Activated effector memory CD4-positive, alpha-beta T cell treated with anti-CD3 and anti-CD28 coated beads, Interleukin-2, amount 50 U/mL, for 16 hours (primary cell): ENCODE data around the gene BRAT1.
"Not testable (repeated sequence)": the region's sequence is repeated elsewhere in the genome, so short reads cannot be mapped to it uniquely, and the experiment has no call there.

Experiments used
- DNase-seq: peaks from one replicate; pipeline ENCODE4 v3.0.0-alpha.2; 2020

BRAT1 gene

DNA sequence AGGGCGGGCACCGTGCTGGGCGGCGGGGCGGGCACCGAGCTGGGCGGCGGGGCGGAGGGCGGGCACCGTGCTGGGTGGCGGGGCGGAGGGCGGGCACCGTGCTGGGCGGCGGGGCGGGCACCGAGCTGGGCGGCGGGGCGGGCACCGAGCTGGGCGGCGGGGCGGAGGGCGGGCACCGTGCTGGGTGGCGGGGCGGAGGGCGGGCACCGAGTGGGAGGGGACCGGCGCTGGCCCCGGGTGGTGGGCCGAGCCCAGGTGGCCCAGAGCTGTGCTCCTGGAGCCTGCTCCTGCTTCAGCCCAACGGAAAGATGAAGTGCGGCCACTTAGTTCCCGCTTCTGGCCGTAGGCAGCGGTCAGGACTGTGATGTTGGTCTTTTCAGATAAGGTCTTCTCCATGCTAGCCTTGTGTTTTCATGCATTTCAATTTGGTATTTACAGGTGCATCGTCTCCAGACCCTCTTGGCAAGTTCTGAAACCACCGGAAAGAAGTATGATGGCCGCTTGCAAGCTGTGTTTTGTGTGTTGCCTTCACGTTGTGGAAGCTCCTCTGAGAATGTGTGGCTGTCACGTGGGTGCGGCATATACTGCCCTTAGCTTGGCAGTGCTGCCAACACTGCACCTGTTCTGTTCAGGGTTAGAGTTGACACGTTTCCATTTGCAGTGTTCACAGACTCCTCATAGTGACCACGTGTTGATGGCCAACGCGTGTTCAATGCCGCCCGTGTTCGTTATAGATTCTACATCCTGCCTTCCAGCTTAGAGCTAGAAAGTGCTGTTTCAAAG, 28.7 kb upstream of the BRAT1 start:
- no peak for DNase-seq

GRCh38 chr7:2582006-2582735, 26.8 kb upstream of the BRAT1 start:
- DNase-seq, result no peak

DNA sequence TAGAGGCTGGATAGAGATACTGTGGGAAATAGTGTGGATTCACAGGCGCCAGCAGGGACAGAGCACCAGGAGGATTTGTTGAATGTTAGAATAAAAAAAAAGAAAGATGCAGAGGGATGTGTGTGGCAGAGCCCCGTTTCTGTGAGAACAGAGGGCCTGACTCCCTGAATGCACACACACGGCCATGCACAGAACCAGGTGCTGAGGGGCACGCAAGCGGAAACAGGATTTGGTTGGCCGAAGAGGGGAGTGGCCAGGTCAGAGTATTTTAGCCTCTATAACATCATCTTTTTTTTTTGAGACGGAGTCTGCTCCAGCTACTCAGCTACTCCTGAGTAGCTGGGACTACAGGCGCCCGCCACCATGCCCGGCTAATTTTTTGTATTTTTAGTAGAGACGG, 25.3 kb upstream of the BRAT1 start:
- DNase-seq, result no peak

DNA sequence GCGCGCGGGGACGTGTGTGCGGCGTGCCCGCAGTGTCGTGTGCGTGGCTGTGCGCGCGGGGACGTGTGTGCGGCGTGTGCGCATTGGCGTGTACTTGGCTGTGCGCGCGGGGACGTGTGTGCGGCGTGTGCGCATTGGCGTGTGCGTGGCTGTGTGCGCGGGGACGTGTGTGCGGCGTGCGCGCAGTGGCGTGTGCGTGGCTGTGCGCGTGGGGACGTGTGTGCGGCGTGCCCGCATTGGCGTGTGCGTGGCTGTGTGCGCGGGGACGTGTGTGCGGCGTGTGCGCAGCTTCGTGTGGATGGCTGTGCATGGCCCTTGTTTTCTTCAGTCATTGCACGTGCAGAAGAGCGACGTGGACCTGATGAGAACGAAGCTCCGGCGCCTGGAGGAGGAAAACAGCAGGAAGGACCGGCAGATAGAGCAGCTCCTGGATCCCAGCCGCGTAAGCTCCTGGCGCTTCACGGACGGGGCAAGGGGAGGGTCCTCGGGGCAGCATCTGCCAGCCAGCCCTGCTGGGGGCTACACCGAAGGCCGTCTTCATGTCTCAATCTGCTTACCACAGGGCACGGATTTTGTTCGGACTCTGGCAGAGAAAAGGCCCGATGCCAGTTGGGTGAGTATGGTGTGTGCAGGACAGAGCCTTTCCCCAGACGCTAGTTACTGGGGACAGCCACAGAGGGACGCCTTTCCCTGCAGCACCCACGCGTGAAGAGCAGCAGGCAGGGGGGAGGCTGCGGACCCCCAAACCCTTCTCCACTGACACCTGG, 22.8 kb upstream of the BRAT1 start:
- no peak for DNase-seq

DNA sequence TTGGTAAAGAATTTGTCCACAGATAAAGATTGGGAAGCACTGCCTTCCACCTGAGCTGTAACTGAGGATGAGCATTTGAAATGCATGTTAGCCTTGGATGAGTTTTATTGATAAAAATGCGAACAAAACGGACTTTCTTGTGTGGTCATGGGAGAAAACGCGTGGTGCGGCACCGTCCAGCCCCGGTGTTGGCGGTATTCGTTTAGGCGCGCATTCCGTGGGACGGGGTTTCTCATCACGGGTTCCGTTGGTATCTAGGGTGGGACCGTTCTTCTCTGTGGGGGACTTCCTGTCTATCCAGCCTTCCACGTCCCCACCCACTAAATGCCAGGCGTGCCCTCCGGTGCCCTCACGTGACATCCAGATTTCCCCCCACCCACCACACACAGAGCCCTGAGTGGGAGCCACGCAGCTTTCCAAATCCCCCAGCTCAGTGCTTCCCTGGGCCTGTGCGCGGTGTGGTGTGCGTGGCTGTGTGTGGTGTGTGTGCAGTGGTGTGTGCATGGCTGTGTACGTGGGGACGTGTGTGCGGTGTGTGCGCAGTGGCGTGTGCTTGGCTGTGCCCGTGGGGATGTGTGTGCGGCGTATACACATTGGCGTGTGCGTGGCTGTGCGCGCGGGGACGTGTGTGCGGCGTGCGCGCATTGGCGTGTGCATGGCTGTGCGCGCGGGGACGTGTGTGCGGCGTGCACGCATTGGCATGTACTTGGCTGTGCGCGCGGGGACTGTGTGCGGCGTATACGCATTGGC, 21.6 kb upstream of the BRAT1 start:
- no peak for DNase-seq

- no peak for DNase-seq
Observed at GRCh38 chr7:2575733-2576340, 20.5 kb upstream of the BRAT1 start.

DNA sequence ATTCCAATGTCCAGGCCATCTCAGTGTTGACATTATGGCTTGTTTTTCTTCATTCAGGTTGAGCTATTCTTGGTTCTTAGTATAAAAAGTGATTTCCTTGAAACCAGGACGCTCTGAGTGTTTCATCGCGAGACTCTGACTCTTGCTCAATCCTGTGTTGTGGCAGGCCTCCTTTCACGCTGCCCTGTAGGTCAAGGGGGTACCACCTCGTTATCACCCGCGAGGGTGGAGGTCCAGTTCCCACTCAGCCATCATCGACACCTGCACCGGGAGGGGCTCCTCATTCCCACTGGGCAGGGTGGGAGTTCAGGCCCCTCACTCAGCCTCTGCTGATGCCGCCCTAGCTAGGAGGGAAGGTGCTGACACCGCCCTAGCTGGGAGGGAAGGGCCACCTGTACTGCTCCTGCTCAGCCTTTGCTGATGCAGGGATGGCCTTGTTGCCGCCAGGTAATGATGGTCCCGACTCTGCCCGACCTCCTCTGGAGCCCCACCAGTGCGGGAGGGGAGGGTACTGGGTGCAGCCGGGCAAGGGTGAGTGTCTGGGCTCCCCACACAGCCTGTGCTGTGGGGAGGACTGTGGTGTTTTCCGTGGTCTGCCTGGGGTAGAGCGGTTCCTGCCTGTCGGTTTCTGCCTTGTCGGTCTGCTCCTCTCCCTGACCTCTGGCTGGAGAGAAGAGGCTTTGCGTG, 19.9 kb upstream of the BRAT1 start:
- no peak for DNase-seq

DNA sequence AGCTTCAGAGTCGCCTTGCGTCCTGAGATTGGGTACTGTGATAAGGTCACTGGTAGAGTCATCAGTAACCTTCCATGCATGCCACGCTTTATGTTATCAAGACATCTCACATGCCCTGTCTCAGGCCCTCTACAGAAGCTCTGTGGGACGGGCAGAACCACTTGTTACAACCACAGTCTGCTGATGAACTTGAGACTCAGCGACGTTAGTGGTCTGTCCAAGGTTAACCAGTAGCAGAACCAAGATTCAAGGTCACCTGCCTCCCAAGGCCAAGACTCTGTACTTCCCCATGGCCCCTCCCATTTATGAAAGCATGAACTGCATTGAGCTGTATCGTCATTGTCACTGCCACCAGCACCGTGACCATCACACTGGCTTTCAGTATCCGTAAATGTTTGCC, 18.4 kb upstream of the BRAT1 start:
- DNase-seq, result no peak

GRCh38 chr7:2572101-2572842, 16.9 kb upstream of the BRAT1 start:
- peak; percentile 66 for DNase-seq

GRCh38 chr7:2571409-2571808, 16.1 kb upstream of the BRAT1 start:
- no peak for DNase-seq

- no peak for DNase-seq
Observed at GRCh38 chr7:2570021-2570420, 14.7 kb upstream of the BRAT1 start.

DNA sequence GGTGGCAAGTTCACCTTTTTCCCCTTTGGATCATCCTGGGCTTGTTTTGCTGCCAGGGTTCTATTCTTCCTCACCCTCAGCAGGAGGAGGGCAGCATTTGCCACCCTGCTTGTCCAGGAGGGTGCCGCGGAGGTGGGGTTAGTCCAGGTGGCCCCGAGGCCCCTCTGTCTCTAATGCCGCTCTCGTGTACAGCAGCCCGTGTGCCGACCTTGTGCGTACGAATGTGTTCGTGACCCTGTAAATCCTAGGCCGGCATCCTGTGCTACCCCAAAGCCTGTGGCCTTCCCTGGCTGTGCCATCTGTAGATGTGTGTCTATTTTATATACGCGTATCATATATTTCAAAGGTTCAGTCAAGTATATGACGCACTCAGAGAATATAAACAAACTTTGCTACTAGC, 14.1 kb upstream of the BRAT1 start:
- no peak for DNase-seq

GRCh38 chr7:2568521-2569223, 13.3 kb upstream of the BRAT1 start:
- DNase-seq, result no peak

GRCh38 chr7:2567679-2568278, 12.5 kb upstream of the BRAT1 start:
- no peak for DNase-seq

GRCh38 chr7:2566890-2567678, 11.8 kb upstream of the BRAT1 start:
- peak; percentile 69 for DNase-seq

- no peak for DNase-seq
Observed at GRCh38 chr7:2566348-2566889, 11.1 kb upstream of the BRAT1 start.

DNA sequence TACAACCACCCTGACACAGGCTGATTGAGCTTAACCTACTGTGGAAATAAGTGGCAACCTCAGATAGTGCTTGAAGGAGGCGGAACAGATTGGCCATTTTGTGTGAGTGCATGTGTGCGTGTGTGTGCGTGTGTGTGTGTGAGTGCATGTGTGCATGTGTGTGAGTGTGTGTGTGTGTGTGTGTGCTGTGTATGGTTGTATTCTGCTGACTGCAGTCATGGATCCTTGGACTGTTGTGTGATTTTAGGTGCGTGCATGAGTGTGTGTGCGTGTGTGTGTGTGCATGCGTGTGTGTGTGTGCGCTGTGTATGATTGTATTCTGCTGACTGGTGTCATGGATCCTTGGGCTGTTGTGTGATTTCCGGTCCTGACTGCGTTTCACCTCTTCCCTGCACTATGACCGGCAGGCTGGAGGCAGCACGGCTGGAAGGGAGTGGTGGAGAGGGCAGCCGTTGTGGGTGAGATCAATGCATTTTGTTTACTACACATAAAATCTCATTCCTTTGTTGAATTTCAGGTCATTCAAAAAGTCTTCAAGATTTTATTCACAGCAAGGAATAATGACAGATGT, 9.7 kb upstream of the BRAT1 start:
- no peak for DNase-seq

GRCh38 chr7:2563955-2564354, 8.6 kb upstream of the BRAT1 start:
- not testable (repeated sequence) for DNase-seq
